ENCODE measurements around the gene MAML2.

Gene MAML2

DNA sequence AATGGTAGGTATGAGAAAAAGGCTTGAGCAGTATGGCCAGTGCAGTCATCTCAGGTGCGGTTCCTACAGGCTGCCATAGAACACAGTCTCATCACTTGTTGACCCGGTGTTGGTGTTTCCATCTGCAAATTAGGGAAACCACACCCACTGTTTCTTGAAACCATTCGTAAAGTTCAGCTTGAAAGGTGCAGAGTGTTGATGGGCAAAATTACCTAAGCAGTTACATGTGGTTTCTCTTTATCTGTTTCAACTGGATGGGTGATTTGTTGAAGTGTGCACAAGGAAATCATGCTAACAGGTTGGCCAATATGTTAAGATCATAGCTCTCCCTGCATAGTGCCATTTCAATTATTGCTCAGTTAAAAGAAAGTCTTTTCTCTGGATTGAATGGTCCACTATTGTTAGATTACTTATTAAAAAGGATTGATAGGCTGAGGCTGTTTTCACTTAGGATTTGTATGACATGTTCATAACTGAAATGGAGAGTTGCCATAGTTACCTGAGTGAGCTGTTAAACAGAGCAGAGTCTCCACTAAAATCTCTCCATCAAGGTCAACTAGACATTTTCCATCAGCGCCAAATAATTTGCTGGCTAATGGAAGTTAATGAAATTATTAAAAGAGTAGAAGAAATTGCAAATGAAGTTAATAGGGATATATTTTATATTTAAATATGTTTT is 215.9 kb downstream of the MAML2 start:
- no peak overlapping the region for H3K4me3 ChIP-seq (ENCODE audit: low read depth, low read length)
- DNase-seq (ENCODE audit: low read depth) = no peak
- no peak for TF ChIP-seq CTCF (IDR thresholded peaks at IDR 0.05; ENCODE audit: insufficient read depth, low read depth, low read length, missing control alignments)

DNA sequence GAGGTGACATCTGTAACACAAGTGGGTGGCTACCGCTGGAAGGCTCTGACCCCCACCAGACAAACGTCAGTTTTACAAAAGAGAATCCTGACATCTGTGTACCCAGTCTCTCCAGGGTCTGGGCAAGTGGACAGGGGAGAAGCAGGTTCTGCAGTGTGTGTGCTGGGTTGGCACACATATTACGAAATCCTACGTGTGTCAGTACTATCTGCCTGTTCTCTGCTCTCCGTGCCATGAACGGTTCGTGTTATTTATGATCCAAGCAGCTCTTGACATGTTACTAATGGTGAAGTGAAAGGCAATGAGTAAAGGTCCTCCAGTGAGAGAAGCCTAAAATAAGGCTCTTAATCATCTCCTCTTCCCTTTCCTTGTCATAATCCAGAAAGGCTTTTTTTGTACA is 217.6 kb downstream of the MAML2 start:
- DNase-seq (ENCODE audit: low read depth) = no peak
- no peak overlapping the region for H3K4me3 ChIP-seq (ENCODE audit: low read depth, low read length)
- TF ChIP-seq CTCF (IDR thresholded peaks at IDR 0.05; ENCODE audit: insufficient read depth, low read depth, low read length, missing control alignments) = no peak

DNA sequence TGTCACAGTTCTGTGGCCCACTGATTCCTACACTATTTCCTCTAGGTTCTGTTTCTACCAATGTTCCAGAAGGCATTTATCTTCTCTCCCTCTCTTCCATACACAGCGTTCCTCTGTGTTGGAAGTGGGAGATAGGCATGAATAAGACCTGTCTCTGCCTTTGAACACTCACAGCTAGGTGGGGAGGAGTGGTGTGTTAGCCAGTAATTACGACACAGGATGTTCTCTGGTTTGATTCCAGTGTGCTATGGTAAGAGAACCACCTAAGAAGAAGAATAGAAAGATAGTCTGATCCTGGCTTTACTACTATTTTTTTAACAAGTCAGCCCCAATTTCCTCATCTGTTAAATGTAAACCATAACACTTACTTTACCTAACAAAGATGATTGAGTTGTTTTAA is 218.8 kb downstream of the MAML2 start:
- TF ChIP-seq CTCF (IDR thresholded peaks at IDR 0.05; ENCODE audit: insufficient read depth, low read depth, low read length, missing control alignments) = no peak
- H3K4me3 ChIP-seq (ENCODE audit: low read depth, low read length) = no peak overlapping the region
- no peak for DNase-seq (ENCODE audit: low read depth)

DNA sequence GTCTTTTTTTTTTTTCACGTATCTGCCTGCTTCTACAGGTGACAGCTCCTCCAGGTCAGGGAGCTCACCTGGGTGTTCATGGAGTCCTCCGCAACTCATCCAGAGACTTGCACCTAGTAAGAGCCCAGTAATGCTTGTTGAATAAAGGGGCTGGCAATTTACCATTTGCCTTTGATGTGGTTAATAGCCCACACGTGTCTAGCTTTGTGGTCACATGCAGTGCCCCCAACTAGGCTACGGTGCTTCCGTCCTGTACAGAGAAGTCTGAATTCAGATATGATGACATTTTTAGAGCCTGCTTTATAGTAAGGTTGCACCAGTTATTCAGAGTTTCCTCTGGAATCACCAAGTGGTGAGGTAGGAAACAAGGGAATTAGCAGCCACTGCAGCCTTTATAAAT is 219.7 kb downstream of the MAML2 start:
- TF ChIP-seq CTCF (IDR thresholded peaks at IDR 0.05; ENCODE audit: insufficient read depth, low read depth, low read length, missing control alignments) = no peak
- H3K4me3 ChIP-seq (ENCODE audit: low read depth, low read length) = no peak overlapping the region
- DNase-seq (ENCODE audit: low read depth) = no peak

DNA sequence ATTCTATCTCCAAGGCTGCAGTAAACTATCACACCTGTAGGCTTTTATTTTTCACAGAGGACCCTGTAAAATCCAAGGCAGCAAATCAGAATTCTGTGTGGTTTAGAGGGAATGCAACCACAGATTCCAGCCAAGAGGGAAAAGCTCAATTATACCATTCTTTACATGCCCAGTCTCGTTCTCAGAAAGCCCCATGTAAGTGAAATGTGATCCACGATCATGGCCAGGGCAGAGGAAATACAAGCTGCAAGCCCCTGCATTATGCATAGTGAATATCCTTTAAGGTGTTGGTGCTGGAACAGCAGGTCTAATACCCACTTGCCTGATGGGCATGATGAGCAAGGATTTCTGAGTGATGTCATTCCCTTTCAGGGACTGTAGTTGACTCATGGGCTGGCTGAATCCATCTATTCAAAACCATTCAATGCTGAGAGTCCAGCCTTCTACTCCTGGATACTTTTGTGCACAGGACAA is 220.4 kb downstream of the MAML2 start:
- no peak for TF ChIP-seq CTCF (IDR thresholded peaks at IDR 0.05; ENCODE audit: insufficient read depth, low read depth, low read length, missing control alignments)
- no peak for DNase-seq (ENCODE audit: low read depth)
- H3K4me3 ChIP-seq (ENCODE audit: low read depth, low read length) = no peak overlapping the region

GRCh38 chr11:96119211-96119610 is 223.8 kb downstream of the MAML2 start:
- no peak for DNase-seq (ENCODE audit: low read depth)
- no peak for TF ChIP-seq CTCF (IDR thresholded peaks at IDR 0.05; ENCODE audit: insufficient read depth, low read depth, low read length, missing control alignments)

GRCh38 chr11:96116376-96116775 is 226.6 kb downstream of the MAML2 start:
- DNase-seq (ENCODE audit: low read depth) = no peak
- no peak for TF ChIP-seq CTCF (IDR thresholded peaks at IDR 0.05; ENCODE audit: insufficient read depth, low read depth, low read length, missing control alignments)
- no peak overlapping the region for H3K4me3 ChIP-seq (ENCODE audit: low read depth, low read length)

More at GRCh38 chr11:96119211-96119610, 223.8 kb downstream of the MAML2 start:
- H3K4me3 ChIP-seq (ENCODE audit: low read depth, low read length) = no peak overlapping the region
